B cell (primary cell): Measurements from ENCODE around the gene C8A.

Source experiments
- EZH2 ChIP-seq: IDR thresholded peaks from 2 replicates; pipeline ENCODE4 v1.6.1; 2012; ENCODE audit warnings: borderline replicate concordance, low read depth, mild to moderate bottlenecking, moderate library complexity, low read length; ENCODE audit not compliant: insufficient read depth, poor library complexity, severe bottlenecking
- TF ChIP-seq, protein P1 (sequence below): fragments of 200-600 bp; IDR thresholded peaks from one replicate; pipeline ENCODE4 v1.8.0; 2022; ENCODE audit warnings: antibody characterized with exemption, mild to moderate bottlenecking

DNA sequence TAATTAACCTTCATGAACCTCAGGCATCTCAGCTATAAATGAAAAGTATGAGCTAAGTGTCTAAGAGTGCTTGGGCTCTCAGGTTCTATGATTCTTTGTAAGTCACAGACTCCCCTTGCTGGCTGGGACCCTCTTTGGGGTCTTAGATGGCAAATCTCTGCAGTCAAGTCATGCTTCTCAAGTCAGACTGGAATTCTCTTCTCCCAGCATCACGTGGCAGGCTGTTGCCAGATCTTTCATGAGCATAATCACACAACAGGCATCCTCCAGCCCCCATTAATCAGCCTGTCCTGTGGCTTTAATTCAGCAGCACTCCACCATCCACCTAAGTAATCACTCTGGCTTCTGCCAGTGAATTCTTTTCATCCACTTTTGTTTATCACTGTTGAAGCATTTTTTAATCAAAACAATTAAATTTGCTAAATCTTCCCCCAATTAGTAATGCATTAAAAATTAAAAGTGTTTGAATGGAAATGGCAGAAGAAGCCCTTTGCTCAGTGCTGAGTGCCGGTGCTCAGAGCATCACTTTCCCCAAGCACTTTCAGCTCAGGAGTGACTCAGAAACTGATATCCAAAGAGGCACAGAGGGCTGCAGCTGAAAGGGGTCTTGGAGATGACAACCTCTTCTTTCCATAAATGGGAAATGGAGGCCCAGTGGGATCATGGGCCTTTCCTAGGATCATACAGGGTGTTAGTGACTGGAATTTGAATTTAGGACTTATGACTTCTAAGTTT is 50.2 kb downstream of the C8A start:
- TF ChIP-seq, protein P1, sequence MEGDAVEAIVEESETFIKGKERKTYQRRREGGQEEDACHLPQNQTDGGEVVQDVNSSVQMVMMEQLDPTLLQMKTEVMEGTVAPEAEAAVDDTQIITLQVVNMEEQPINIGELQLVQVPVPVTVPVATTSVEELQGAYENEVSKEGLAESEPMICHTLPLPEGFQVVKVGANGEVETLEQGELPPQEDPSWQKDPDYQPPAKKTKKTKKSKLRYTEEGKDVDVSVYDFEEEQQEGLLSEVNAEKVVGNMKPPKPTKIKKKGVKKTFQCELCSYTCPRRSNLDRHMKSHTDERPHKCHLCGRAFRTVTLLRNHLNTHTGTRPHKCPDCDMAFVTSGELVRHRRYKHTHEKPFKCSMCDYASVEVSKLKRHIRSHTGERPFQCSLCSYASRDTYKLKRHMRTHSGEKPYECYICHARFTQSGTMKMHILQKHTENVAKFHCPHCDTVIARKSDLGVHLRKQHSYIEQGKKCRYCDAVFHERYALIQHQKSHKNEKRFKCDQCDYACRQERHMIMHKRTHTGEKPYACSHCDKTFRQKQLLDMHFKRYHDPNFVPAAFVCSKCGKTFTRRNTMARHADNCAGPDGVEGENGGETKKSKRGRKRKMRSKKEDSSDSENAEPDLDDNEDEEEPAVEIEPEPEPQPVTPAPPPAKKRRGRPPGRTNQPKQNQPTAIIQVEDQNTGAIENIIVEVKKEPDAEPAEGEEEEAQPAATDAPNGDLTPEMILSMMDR: no peak
- TF ChIP-seq EZH2: no peak
